Pons (tissue), 1 donor: Measurements from ENCODE around the gene EDC3.
A peak's percentile ranks its signal among the peaks of the same experiment; 100 is the strongest.
"Not testable (repeated sequence)": the region's sequence is repeated elsewhere in the genome, so short reads cannot be mapped to it uniquely, and the experiment has no call there.

Experiments
- DNase-seq: peaks from one replicate; pipeline ENCODE4 v3.0.0-alpha.2; 2016; ENCODE audit warnings: low spot score

EDC3 gene

DNA sequence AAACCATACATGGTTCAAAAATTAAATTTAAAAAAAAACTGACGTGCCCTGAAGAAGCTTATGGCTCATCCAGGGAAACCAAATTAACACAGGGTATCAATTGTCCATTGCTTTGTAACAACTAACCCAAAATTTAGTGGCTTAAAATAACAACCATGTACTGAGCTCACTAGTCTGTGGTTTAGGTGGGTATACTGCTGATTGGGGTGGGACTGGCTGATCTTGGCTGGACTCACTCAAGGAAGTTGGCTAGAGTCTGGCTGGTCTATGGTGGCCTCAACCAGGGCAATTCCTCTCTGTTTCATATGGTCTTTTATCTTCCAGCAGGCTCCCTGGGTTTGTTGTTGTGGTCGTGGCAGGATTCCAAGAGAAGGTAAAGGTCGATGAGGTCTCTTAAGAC is 14.1 kb upstream of the EDC3 start:
- no peak for DNase-seq

DNA sequence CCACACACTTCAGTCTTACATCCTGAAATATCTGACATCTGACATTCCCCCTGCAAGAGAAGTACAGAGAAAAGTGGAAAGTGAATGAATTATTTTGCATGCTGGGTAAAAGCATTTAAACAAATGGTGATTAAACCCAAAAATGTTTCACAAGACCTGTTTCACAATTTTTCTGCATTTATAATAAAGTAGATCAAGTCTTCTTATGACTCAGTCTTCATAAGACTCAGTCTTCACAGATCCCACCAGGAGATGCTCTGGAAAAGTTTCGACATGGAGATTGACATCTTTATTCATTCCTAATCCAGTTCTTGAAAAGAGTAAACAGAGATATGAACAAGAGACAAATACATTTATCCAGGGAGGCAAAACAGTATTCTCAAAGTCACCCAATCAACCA is 13.2 kb upstream of the EDC3 start:
- DNase-seq, result no peak

DNA sequence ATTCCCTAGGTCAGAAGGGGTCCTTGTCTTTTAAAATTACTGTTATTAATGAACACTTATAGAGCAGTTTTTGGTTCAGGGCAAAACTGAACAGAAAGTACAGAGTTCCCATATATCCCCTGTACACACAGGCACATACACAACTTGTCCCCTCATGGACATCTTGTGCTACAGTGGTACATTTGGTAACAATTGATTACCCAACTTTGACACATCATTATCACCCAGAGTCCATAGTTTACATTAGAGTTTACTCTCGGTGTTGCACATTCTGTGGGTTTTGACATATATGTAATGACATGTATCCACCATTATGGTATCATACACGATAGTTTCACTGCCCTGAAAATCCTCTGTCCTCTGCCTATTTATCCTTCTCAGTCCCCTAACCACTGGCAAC is 984 bp upstream of the EDC3 start:
- DNase-seq, result no peak

DNA sequence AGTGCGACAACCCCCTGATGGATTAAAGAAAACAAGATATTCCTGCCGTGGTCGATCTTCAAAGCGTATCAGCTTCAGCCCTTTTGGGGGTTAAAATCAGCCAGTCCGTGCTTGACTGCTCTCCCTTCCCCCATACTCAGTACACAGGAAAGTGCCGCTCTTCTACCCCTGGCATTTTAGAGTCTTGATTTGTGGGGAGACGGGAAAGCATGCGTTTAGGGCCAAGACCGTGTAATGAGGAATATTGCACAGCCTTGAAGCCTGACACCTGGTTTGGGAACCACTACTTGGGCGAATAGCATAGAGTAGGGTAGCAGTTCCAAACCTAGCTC is 540 bp upstream of the EDC3 start:
- no peak for DNase-seq

DNA sequence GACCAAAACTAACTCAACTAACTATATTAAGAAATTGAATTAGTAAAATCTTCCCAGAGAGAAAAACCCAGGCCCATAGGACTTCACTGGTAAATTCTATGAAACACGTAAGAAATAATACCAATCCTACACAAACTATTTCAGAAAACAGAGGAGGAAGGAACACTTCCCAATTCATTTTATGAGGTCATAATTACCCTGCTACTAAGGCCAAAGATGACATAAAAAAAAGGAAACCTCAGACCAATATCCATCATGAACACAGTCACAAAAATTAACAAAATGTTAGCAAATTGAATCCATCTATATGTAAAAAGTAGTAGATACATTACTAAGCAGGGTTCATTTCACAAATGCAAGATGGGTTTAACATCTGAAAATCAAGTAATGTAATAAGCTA is 3.5 kb downstream of the EDC3 start:
- no peak for DNase-seq

DNA sequence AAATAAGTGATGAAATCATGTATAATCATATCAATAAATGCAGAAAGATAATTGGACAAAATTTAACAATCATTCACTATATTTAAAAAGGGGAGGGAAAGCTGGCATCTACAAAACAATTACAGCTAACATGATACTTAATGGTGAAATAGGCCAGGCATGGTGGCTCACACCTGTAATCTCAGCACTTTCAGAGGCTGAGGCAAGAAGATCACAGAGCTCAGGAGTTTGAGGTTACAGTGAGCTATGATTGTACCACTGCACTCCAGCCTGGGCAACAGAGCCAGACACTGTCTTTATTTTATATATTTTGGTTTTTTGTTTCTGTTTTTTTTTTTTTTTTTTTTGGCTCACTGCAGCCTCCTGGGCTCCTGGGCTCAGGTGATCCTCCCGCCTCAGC is 12.1 kb downstream of the EDC3 start:
- DNase-seq, result no peak

DNA sequence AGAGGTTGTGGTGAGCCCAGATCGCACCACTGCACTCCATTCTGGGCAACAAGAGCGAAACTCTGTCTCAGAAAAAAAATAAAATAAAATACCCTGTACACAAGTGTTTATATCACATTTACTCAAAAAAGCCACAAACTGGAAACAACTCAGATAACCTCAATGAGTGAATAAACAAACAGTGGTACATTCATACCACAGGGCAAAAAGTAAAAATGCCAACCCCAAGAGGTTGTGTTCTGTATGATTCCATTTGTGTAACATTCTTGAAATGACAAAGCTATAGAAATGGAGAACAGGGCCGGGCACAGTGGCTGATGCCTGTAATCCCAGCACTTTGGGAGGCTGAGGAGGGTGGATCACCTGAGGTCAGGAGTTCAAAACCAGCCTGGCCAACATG is 12.9 kb downstream of the EDC3 start:
- no peak for DNase-seq

DNA sequence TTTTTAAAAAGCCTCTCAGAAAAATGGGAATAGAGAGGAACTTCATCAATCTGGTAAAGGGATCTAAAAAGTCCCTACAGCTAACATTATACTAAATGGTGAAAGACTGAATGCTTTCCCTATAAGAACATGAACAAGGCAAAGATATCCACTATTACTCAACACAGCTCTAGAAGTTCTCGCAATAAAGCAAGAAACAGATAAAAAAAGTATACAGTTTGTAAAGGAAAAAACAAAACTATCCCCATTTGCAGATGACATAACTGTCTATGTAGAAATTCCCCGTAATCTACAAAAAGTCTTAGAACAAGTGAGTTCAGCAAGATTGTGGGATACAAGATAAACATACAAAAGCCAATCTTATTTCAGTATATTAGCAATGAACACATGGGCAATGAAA is 15.4 kb downstream of the EDC3 start:
- DNase-seq, result no peak

DNA sequence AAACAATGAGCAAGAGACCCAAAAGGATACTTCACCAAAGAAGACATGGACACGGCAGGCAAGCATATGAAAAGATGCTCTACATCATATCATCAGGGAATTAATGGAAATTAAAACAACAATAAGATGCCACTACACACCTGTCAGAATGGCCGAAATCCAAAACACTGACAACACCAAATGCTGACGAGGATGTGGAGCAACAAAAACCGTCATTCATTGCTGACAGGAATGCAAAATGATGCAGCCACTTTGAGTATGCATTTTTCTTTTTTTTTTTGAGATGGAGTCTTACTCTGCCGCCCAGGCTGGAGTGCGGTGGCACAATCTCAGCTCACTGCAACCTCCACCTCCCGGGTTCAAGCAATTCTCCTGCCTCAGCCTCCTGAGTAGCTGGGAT is 19.0 kb downstream of the EDC3 start:
- no peak for DNase-seq

DNA sequence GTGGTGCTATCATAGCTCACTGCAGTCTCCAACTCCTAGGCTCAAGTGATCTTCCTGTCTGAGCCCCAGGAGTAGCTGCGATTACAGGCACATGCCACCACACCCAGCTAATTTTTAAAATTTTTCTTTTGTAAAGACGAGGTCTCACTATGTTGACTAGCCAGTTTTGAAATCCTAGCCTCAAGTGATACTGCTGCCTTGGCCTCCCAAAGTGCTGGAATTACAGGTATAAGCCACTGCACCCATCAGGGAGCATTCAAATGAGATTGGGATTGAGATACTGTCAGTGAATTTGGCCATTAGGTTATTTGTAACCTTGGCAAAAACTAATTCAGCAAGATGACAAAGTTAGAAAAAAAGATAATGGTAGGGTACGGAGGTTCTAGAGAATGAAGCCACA is 21.7 kb downstream of the EDC3 start:
- DNase-seq, result no peak

DNA sequence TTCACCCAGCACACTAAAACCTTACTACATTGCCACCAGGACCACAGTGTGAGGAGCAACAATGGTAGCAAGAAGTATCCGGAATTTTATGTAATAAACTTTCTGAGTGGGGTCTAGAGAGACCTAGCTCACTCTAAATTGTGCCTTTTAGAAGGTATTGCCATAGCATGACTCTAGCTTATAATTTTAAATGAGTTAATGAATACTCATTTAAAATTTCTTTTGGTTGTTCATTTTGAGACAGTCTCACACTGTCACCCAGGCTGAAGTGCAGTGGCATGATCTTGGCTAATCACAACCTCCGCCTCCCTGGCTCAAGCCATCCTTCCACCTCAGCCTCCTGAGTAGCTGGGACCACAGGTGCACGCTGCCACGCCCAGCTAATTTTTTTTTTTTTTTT is 26.2 kb downstream of the EDC3 start:
- no peak for DNase-seq

DNA sequence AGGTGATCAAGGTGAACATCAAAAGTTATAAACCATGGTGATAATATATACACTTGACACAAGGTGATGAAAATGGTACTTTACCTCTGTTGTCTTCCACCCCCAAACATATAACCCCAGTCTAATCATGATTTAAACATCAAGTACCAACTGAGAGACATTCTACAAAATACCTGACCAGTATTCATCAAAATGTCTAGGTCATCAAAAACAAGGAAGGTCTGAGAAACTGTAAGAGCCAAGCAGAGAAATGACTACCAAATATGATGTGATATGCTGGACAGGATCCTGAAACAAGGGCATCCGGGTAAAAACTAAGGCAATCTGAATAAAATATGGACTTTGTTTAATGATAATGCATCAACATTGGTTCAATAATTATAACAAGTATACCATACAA is 27.8 kb downstream of the EDC3 start:
- DNase-seq, result no peak

DNA sequence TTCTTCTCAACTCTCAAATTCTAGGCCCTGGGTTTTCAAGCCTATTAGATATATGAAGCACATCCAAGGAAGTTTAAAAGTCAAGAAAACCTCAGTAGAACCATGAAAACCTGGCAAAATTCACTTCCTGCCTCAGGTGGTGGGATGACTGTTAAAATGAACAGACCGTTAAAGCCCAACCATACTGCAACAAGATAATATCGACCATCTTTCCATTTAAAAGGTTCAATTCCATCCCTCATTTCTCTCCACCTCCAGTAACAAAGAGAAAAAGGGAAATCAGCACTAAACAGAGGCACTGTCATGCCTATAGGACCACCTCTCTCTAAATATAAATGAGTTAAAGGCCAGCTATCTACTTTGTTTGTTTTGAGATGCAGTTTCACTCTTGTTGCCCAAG is 31.2 kb downstream of the EDC3 start:
- no peak for DNase-seq

DNA sequence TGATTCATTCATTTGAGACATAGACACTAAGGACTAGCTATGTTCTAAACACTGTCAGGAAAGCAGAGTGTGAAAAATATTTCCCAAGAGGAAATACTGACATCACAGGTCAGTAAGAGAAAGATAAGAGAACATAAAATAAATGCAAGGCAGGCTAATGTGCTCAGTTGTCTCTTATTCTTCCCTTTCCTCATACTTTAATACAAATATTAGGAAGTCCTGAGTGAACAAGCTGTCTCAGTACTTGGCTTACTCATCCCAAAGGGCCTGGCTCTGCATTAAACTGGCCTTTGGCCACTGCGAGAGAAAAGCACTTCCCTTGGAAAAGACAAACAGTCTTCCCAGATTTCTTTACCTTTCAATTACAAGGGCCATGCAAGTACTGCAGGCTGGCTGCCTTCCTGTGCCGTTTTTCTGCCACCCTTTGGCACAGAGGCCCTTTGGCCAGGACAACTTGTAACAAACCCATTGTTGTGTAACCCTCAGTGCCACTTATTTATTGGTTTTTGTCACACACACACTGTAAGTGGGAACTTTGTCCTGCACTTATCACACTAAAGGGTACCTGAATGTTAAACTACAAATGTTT is 31.7 kb downstream of the EDC3 start:
- peak; percentile 47 for DNase-seq

DNA sequence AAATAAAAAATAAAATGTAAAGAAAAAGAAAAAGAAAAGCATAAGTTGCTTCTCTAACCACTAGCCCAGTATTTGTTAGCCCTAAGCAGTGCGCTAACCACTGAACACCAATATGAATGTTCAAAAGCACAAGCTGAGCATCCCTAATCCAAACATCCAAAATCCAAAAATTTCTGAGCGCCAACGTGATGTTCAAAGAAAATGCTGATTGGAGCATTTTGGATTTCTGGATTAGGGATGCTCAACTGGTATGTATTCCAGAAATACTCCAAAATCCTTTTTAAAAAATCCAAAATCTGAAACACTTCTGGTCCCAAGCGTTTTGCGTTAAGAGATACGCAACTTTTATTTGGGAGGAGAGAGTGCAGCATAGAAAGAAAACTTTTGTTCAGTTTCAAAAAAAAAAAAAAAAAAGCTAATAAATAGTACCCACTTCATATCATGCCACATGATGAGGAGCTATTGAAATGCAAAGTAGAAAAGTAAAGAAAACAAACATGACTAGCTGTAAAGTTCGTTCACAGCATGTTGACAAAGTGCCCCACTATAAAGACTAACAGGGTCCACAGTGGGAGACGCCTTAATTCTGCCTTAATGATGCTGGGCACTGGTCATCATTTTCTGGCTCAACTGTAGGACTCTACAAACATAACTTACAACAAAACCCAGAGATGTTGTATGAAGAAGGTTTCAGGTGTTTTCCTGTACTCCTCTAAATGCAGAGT is 32.4 kb downstream of the EDC3 start:
- no peak for DNase-seq

DNA sequence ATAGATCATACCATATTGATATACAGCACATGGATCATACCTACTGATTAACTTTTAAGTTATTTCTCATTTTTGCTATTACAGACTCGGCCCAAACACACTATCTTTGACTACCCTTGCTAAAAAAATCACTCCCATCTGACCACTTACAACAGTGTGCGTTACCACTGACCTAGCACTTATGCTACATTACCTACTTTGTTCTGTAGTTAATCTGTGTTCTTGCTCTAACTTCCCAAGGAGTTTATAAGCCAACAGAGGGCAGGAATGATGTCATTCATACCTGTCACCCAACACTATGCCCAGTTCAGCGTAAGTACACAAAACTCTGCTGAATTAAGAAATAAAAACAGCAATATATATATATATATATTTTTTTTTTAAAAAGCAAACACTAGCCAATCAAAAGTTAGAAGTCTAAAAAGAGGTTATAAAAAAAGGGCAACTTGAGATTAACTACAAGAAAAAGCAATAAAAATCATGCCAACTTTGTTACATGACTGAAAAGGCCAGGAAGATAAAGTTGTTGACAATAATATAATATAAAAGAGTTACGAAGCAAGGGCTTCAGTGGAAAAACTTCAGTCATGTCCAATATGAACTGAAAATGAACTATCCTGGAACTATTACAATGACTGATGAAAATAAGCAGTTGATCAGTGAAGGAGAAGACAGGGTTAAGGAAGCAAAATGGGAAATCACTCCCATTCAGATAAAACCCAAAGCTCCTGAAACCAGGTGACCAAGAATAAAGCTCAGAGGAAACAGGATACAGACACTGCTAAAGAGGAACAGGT is 33.6 kb downstream of the EDC3 start:
- no peak for DNase-seq

DNA sequence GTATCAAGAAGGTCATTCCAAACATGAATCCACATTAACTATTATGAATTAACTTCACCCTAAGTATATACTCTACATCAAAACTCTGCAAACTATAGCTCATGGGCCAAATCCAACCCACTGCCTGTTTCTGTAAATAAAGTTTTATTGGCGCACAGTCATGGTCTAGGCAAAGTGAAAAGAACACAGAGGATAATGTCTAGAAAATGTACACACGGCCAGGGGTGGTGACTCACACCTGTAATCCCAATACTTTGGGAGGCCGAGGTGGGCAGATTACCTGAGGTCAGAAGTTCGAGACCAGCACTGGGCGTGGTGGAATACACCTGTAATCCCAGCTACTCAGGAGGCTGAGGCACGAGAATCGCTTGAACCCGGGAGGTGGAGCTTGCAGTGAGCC is 34.5 kb downstream of the EDC3 start:
- not testable (repeated sequence) for DNase-seq

DNA sequence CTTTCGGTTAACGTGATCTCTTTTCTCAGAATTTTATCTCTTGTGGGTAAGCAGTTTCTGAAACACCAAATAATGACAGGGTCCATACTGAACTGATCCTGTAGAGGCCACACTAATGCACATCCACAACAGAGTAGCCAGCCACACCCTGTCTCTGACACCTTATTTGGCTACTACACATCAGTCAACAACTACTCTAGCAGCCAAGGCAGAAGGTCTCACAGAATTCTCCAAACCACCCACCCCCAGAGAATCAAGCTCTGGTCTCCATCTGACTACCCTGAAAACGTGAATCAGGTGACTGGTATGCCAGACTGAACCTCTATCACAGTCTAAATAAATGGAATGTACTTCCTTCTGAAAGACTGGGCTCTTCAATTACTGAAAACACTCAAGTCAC is 38.0 kb downstream of the EDC3 start:
- no peak for DNase-seq

DNA sequence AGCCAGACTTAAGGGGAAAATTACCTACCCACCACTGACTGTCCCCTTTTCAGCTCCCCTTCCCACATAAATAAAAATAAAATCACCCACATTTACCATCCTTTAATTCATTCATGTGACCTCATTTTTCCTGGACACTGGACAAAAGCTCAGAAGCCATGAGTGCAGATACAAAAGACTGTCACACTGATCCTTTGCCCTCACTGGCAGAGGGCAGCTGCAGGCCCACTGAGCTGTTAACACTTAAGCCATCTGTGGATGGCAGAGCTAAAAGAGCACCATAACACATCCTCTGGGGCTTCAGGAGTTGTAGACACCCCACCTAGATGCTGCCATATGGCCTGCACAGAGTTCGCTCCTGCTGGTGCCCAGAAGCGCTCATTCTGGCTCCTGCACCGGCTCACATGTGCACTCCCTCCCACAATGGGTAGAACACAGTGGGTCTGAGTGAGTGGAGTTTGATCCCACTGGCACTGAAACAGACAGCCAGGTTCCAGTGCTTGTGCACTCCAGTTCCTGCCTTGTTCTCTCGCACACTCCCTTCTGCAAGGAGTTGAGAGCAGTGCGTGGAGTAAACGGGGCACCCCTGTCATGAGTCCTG is 38.8 kb downstream of the EDC3 start:
- DNase-seq, result peak; percentile 61

DNA sequence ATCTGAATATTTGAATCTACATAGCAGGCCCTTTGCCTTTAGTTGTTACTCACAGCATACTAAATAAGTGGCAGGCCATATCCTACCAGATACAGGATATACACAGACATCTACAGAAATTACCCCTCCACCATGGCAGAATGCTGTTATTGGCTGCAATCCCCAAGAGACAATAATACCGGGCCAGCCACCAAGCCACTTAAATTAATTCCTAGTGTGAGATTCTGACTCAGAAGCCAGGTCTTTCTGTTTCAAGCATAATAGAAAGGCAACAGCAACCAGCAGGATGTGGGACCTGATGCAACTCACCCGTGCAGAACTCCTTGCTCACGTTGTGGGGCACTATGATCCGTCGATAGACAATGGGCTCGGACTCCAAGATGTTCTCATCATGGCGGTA is 40.4 kb downstream of the EDC3 start:
- no peak for DNase-seq

DNA sequence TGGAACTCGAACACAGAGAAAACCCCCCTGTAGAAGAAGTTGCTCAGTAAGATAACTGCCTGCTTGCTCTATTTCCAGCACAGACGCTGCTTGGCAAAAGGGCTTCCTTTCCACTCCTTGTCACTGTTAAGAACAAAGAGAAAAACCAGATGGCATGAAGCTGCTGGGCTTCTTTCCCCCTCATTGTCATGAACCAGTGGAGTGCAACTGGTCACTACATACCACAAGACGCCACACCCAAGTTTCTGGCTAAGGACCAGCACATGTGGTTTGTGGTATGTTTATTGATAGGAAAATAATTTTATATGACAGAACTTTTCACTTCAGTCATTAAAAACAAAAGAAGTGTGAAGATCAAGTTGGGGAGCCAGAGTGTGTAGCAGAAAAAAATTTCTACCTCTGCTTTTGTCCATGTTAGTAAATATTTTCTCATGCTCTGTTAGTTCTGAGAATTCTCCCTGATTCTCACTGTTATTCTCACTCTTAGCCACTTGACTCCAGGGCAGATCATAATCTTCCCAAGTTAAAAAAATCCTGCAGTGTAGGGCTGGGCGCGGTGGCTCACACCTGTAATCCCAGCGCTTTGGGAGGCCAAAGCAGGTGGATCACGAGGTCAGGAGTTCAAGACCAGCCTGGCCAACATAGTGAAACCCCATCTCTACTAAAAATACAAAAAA is 42.3 kb downstream of the EDC3 start:
- DNase-seq, result no peak

DNA sequence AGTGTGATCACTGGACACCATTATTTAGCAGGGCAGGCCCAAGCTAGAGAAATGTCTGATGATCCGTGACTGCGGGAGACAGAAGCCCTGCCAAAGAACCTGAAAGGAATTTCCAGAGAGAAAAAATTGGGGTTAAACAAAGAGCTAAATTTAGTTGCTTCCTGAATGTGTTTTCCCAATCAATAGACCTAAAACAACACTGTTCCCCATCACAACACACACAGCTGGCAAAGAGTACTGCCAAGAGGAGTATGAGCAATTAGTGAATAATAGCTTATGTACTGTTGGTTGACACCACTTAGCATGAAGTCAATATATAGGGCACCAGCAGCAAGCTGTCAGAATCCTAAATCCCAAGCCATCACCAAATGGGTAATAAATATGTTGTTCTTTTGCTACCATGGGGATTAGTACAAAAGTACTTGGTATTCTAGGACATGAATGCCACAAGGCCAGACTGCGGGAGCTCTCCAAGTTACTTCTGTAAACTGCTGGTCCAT is 44.5 kb downstream of the EDC3 start:
- peak; percentile 44 for DNase-seq
